ENCODE measurements around the gene KISS1R.

DNA sequence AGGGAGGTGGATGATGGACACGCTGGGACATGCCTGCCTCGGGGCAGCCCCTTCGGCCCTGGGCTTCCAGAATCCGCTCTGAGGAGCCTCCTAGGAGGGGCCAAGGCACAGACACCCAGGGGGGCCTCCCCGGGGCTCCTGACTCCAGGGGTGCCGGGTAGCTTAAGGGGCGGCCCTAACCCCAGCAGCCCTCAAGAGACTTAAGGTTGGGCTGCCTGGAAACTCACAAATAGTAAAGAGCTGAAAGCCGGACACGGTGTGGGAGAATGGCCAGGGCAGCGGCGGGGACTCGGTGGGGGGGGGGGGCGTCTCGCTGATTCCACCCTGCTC is 16.4 kb downstream of the KISS1R start:
- TF ChIP-seq POLR2A (IDR thresholded peaks at IDR 0.05) (no peak), EP300 (IDR thresholded peaks at IDR 0.05) (no peak)
- TF ChIP-seq, protein P1, sequence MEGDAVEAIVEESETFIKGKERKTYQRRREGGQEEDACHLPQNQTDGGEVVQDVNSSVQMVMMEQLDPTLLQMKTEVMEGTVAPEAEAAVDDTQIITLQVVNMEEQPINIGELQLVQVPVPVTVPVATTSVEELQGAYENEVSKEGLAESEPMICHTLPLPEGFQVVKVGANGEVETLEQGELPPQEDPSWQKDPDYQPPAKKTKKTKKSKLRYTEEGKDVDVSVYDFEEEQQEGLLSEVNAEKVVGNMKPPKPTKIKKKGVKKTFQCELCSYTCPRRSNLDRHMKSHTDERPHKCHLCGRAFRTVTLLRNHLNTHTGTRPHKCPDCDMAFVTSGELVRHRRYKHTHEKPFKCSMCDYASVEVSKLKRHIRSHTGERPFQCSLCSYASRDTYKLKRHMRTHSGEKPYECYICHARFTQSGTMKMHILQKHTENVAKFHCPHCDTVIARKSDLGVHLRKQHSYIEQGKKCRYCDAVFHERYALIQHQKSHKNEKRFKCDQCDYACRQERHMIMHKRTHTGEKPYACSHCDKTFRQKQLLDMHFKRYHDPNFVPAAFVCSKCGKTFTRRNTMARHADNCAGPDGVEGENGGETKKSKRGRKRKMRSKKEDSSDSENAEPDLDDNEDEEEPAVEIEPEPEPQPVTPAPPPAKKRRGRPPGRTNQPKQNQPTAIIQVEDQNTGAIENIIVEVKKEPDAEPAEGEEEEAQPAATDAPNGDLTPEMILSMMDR (IDR thresholded peaks at IDR 0.05) = no peak

All from suprapubic skin (tissue), 3 donors.